H1 (cell line): ENCODE data around the gene MYO9B. TPM values are rescaled to one million over a fixed set of nuclear protein-coding genes. Genes with fewer than 3 reads are reported as not detected.

Experiments used
- CTCF ChIA-PET: fragments of 300-600 bp; sonication (Branson Sonifier 250); formaldehyde crosslinking; loops from one replicate; lab custom pipeline; 2021; ENCODE audit not compliant: partially characterized antibody; lab: Charles Lee
- POLR2A ChIA-PET: fragments of 300-600 bp; sonication (Branson Sonifier 250); formaldehyde crosslinking; loops from one replicate; lab custom pipeline; 2021; ENCODE audit warnings: inconsistent platforms; ENCODE audit not compliant: partially characterized antibody; lab: Charles Lee
- DNase-seq, 2 experiments: peaks; one replicate each; pipeline versions ENCODE4 v3.0.0 to v3.0.0-alpha.2; 2010 to 2022; ENCODE audit warnings: low spot score in 2 of 2, low read depth in 1 of 2, mixed read lengths in 1 of 2
- FAIRE-seq: peaks from 2 replicates; lab custom pipeline; 2011; peaks lifted over from hg19 to GRCh38; lab: Jason Lieb, UNC
- H2AFZ ChIP-seq: 2 replicates; pipeline ENCODE4 v1.8.1; 2012; ENCODE audit warnings: low read length, inconsistent platforms
- H2AK5ac ChIP-seq: 2 replicates; pipeline ENCODE4 v1.6.1; 2013; ENCODE audit warnings: low read depth, low read length
- H2BK120ac ChIP-seq: replicated peaks from 2 replicates; pipeline ENCODE3; 2013; ENCODE audit warnings: low read depth, low read length, inconsistent platforms
- H2BK12ac ChIP-seq: 2 replicates; pipeline ENCODE4 v1.6.1; 2013; ENCODE audit warnings: low read depth, low read length
- H2BK15ac ChIP-seq: 2 replicates; pipeline ENCODE4 v1.6.1; 2013; ENCODE audit warnings: low read length
- H2BK20ac ChIP-seq: 2 replicates; pipeline ENCODE4 v1.6.1; 2013; ENCODE audit warnings: low read length
- H2BK5ac ChIP-seq: 2 replicates; pipeline ENCODE4 v1.6.1; 2013; ENCODE audit warnings: low read depth, low read length
- H3K14ac ChIP-seq: 2 replicates; pipeline ENCODE4 v1.6.1; 2013; ENCODE audit warnings: inconsistent platforms; ENCODE audit not compliant: insufficient read length
- H3K18ac ChIP-seq: 2 replicates; pipeline ENCODE4 v1.6.1; 2013; ENCODE audit warnings: low read length; ENCODE audit errors: extremely low read depth
- H3K23ac ChIP-seq: 2 replicates; pipeline ENCODE4 v1.6.1; 2013; ENCODE audit warnings: inconsistent platforms; ENCODE audit not compliant: insufficient read length
- H3K23me2 ChIP-seq: 2 replicates; pipeline ENCODE4 v1.6.1; 2013; ENCODE audit warnings: low read depth, low read length
- H3K27ac ChIP-seq: 2 replicates; pipeline ENCODE4 v1.6.1; 2011; ENCODE audit warnings: low read depth, low read length, inconsistent platforms
- H3K27me3 ChIP-seq, 4 experiments: replicated peaks in 1 of 4; 1 replicate in 1 of 4; 2 replicates in 3 of 4; pipeline versions ENCODE4 v1.6.1 to v1.8.1; 2011 to 2013; ENCODE audit warnings: low read length in 3 of 4, mild to moderate bottlenecking in 3 of 4, inconsistent platforms in 2 of 4, mixed read lengths in 2 of 4, moderate library complexity in 1 of 4; ENCODE audit not compliant: control insufficient read depth in 3 of 4, insufficient read depth in 3 of 4; ENCODE audit errors: extremely low read depth in 1 of 4
- H3K36me3 ChIP-seq, 4 experiments: 2 replicates each; pipeline versions ENCODE4 v1.6.1 to v1.8.1; 2011 to 2013; ENCODE audit warnings: mild to moderate bottlenecking in 4 of 4, low read length in 3 of 4, moderate library complexity in 2 of 4, control low read depth in 1 of 4, inconsistent platforms in 1 of 4; ENCODE audit not compliant: insufficient read depth in 4 of 4, control insufficient read depth in 2 of 4
- H3K4ac ChIP-seq: replicated peaks from 2 replicates; pipeline ENCODE3; 2013; ENCODE audit warnings: low read length, low read depth, mixed read lengths, inconsistent platforms; ENCODE audit not compliant: insufficient read length
- H3K4me1 ChIP-seq, 4 experiments: replicated peaks in 1 of 4; 1 replicate in 1 of 4; 2 replicates in 3 of 4; pipeline versions ENCODE4 v1.6.1 to v1.8.1; 2011 to 2013; ENCODE audit warnings: low read length in 3 of 4, inconsistent platforms in 2 of 4, mixed read lengths in 1 of 4; ENCODE audit not compliant: insufficient read depth in 4 of 4, control insufficient read depth in 3 of 4
- H3K4me2 ChIP-seq, 2 experiments: 2 replicates each; pipeline versions ENCODE4 v1.6.1 to v1.8.1; 2011 to 2013; ENCODE audit warnings: low read depth in 2 of 2, low read length in 2 of 2, control low read depth in 1 of 2, inconsistent platforms in 1 of 2, mild to moderate bottlenecking in 1 of 2; ENCODE audit not compliant: insufficient read depth in 1 of 2
- H3K4me3 ChIP-seq, 4 experiments: fragments of 200-600, 300-600 bp in 1 of 4; sonication (generic), shearing (Covaris generic), sonication (Bioruptor Twin) in 1 of 4; 2 replicates each; pipeline versions ENCODE4 v1.5.1 to v1.8.1; 2011 to 2016; ENCODE audit warnings: low read length in 4 of 4, low read depth in 3 of 4, control low read depth in 2 of 4, inconsistent platforms in 2 of 4, mild to moderate bottlenecking in 2 of 4, mixed read lengths in 1 of 4, moderate library complexity in 1 of 4; ENCODE audit not compliant: insufficient read depth in 2 of 4; ENCODE audit errors: extremely low read depth in 1 of 4
- H3K56ac ChIP-seq: replicated peaks from 2 replicates; pipeline ENCODE3; 2013; ENCODE audit warnings: low read depth, mild to moderate bottlenecking, mixed read lengths, low read length, inconsistent platforms; ENCODE audit not compliant: insufficient read length
- H3K79me1 ChIP-seq: 2 replicates; pipeline ENCODE4 v1.6.1; 2013; ENCODE audit warnings: low read depth, low read length, control low read depth
- H3K79me2 ChIP-seq, 2 experiments: 2 replicates each; pipeline versions ENCODE4 v1.6.1 to v1.8.1; 2012 to 2013; ENCODE audit warnings: low read length in 2 of 2, mild to moderate bottlenecking in 2 of 2, inconsistent platforms in 1 of 2; ENCODE audit not compliant: insufficient read depth in 2 of 2, control insufficient read depth in 1 of 2
- H3K9ac ChIP-seq, 4 experiments: replicated peaks in 1 of 4; 1 replicate in 1 of 4; 2 replicates in 3 of 4; pipeline versions ENCODE4 v1.6.1 to v1.8.1; 2011 to 2013; ENCODE audit warnings: low read depth in 3 of 4, low read length in 3 of 4, control low read depth in 2 of 4, mild to moderate bottlenecking in 2 of 4, moderate library complexity in 2 of 4, inconsistent platforms in 1 of 4; ENCODE audit errors: extremely low read depth in 1 of 4
- H3K9me3 ChIP-seq, 2 experiments: 2 replicates each; pipeline versions ENCODE4 v1.6.1 to v1.8.1; 2012 to 2013; ENCODE audit warnings: mild to moderate bottlenecking in 2 of 2, moderate library complexity in 2 of 2, control low read depth in 1 of 2, inconsistent platforms in 1 of 2, low read depth in 1 of 2, low read length in 1 of 2, mixed read lengths in 1 of 2; ENCODE audit not compliant: insufficient read depth in 2 of 2
- H4K20me1 ChIP-seq, 2 experiments: replicated peaks in 1 of 2; 2 replicates each; pipeline versions ENCODE3 to v1.8.1; 2011 to 2013; ENCODE audit warnings: inconsistent platforms in 2 of 2, low read length in 2 of 2, mild to moderate bottlenecking in 1 of 2; ENCODE audit not compliant: insufficient read depth in 2 of 2, control insufficient read depth in 1 of 2
- H4K5ac ChIP-seq: 2 replicates; pipeline ENCODE4 v1.6.1; 2013; ENCODE audit warnings: low read length, low read depth, mixed read lengths, inconsistent platforms; ENCODE audit not compliant: insufficient read length
- H4K8ac ChIP-seq: 2 replicates; pipeline ENCODE4 v1.8.0; 2013; ENCODE audit warnings: mild to moderate bottlenecking, moderate library complexity, low read length, inconsistent platforms; ENCODE audit not compliant: insufficient read depth; ENCODE audit errors: extremely low read depth
- H4K91ac ChIP-seq: replicated peaks from 2 replicates; pipeline ENCODE3; 2013; ENCODE audit warnings: low read length, mixed read lengths, inconsistent platforms; ENCODE audit not compliant: insufficient read length
- BCL11A ChIP-seq, 2 experiments: IDR thresholded peaks; one replicate each; pipeline ENCODE4 v1.6.1; 2011; ENCODE audit warnings: low read depth in 2 of 2, low read length in 2 of 2, mild to moderate bottlenecking in 2 of 2
- CEBPB ChIP-seq: IDR thresholded peaks from 2 replicates; pipeline ENCODE4 v1.6.1; 2012; ENCODE audit warnings: low read depth, low read length
- CREB1 ChIP-seq: IDR thresholded peaks from 2 replicates; pipeline ENCODE4 v1.6.1; 2012; ENCODE audit warnings: inconsistent platforms
- RFX5 ChIP-seq: IDR thresholded peaks from 2 replicates; pipeline ENCODE4 v1.6.1; 2011; ENCODE audit warnings: low read depth, low read length, improper control_type of control experiment, borderline replicate concordance
- SRF ChIP-seq: IDR thresholded peaks from 2 replicates; pipeline ENCODE4 v1.6.1; 2011; ENCODE audit warnings: mild to moderate bottlenecking, low read depth, low read length, moderate library complexity
- WGBS, 2 experiments: shearing (Covaris generic) in 1 of 2; methylation state at CpG; one replicate each; pipeline versions ENCODE4 v1.1.6 to v1.1.7; 2013 to 2015; ENCODE audit warnings: low lambda C conversion rate in 2 of 2, mixed read lengths in 2 of 2, inconsistent platforms in 1 of 2, low coverage in 1 of 2, missing lambda C conversion rate in 1 of 2; ENCODE audit not compliant: insufficient replicate concordance in 2 of 2, insufficient coverage in 1 of 2, insufficient read length in 1 of 2; ENCODE audit errors: extremely low coverage in 1 of 2, missing lambda C conversion rate in 1 of 2; 5-methylcytosine and 5-hydroxymethylcytosine counted together
- polyA plus RNA-seq, 7 experiments: library from polyadenylated mRNA; depleted of rRNA in 3 of 7; stranded (reverse) in 5 of 7; unstranded in 2 of 7; fragments of >200 nt in 5 of 7; fragments of 200-250 nt in 2 of 7; gene quantifications; 1 replicate in 5 of 7; 2 replicates in 1 of 7; 4 replicates in 1 of 7; pipeline versions ENCODE4 v1.2.1 to v1.2.3, GENCODE V29; 2011 to 2013; ENCODE audit warnings: missing spikeins in 2 of 7, mixed read lengths in 2 of 7
- total RNA-seq: library from RNA; stranded (reverse); fragmentation: NEBNext Ultra II Directional; extraction: Animal tissue kit (Norgen Biotek cat#: 25700); gene quantifications from 2 replicates; pipeline ENCODE4 v1.2.1, GENCODE V29; 2021

The MYO9B gene
- total and polyA plus RNA-seq, 2 of the 8 experiments (the other 6 are each of a cell fraction or from before 2014, with no cell fraction given): 27.6 to 77.1 TPM

DNA sequence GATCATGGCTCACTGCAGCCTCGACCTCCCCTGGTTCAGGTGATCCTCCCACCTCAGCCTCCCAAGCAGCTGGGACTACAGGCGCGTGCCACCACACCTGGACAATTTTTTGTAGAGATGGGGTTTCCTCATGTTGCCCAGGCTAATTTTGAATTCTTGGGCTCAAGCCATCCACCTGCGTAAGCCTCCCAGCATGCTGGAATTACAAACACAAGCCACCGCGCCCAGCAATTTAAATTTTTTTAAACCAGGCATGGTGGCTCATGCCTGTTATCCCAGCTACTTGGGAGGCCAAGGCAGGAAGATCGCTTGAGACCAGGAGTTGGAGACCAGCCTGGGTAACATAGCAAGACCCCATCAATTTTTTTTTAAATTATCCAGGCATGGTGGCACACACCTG lies 79.7 kb downstream of the MYO9B start:
- no peak overlapping the region for H4K5ac ChIP-seq
- no peak overlapping the region for H4K91ac ChIP-seq
- no peak overlapping the region for H2BK20ac ChIP-seq
- no peaks in the 10 kb centered on the region; a peak in 1 of 4 replicates for H3K79me2 ChIP-seq
- H2BK12ac ChIP-seq: no peak overlapping the region
- H2BK5ac ChIP-seq: no peak overlapping the region
- peaks cover 0 to 10% (median 7%) of the 10 kb centered on the region in 4 experiments; a peak in 6 of 7 replicates for H3K4me1 ChIP-seq
- no peak overlapping the region for H2AFZ ChIP-seq
- H2AK5ac ChIP-seq: no peak overlapping the region
- no peaks in the 10 kb centered on the region for H3K79me1 ChIP-seq
- H3K4me2 ChIP-seq: no peak overlapping the region
- H3K4me3 ChIP-seq: no peak overlapping the region
- H3K9me3 ChIP-seq: no peaks in the 10 kb centered on the region
- H3K18ac ChIP-seq: no peak overlapping the region
- H3K23ac ChIP-seq: no peak overlapping the region
- H2BK15ac ChIP-seq: no peak overlapping the region
- H3K14ac ChIP-seq: no peak overlapping the region
- DNase-seq (no peak), FAIRE-seq (no peak)
- no peak overlapping the region for H2BK120ac ChIP-seq
- POLR2A ChIA-PET: interaction anchor here (0.7 kb wide), 1 partner anchor 152 kb away, joined by 3 read pairs; no protein-coding TSS in a partner anchor
- no peak overlapping the region for H3K27ac ChIP-seq
- H3K56ac ChIP-seq: no peak overlapping the region
- no peak overlapping the region for H3K9ac ChIP-seq
- no peak overlapping the region for H3K4ac ChIP-seq
- H3K23me2 ChIP-seq: no peaks in the 10 kb centered on the region; the same call in 1 of the 2 replicates
- H3K27me3 ChIP-seq: no peaks in the 10 kb centered on the region
- CTCF ChIA-PET: interaction anchor here (0.9 to 1.0 kb wide), 2 partner anchors 100 to 103 kb away, joined by 3 to 4 read pairs; no protein-coding TSS in a partner anchor
- peaks cover 3 to 23% (median 15%) of the 10 kb centered on the region in 4 experiments for H3K36me3 ChIP-seq
- H4K20me1 ChIP-seq: peaks cover 2% of the 10 kb centered on the region in 2 experiments
- 96% methylated on average over 6 of the region's 7 CpGs; no CpG with 5 or more reads in 1 of the 2 experiments for WGBS, 2 experiments
- no peak overlapping the region for H4K8ac ChIP-seq
- no peak for TF ChIP-seq BCL11A (IDR thresholded peaks at IDR 0.05; ENCODE audit: low read depth in 2 of 2, low read length in 2 of 2)
- TF ChIP-seq CEBPB: no peak
- TF ChIP-seq RFX5: no peak
- TF ChIP-seq CREB1: no peak
- TF ChIP-seq SRF: no peak
